ENCODE measurements around the gene PLEKHM3. TPM values are rescaled to one million over a fixed set of nuclear protein-coding genes. Genes with fewer than 3 reads are reported as not detected.

The PLEKHM3 gene
- total RNA-seq, 4 donors from 2014 or later, result 5.6 to 8.8 (median 6.8) TPM

DNA sequence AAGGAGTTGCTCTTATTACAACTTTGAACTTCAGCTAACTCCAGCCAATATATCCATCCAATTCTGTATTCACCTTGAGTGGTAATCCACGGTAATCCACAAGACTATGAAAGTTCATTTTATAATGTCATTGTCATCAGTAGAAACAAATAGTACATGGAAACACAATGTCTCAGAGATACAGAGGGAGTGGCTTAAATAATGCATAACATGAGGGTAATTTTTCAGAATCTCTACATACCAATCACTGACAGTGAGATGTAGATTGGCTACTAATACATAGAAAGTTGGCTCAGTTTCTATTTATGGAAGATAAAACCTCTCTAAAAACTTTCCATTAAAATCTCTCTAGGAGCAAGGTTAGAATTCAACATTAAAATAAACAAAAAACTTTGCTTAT, 93.2 kb downstream of the PLEKHM3 start:
- intact Hi-C loops (cut with DNase I; ENCODE audit: low total_unique reads) (no loop called here), in situ Hi-C loops (cut with MboI; ENCODE audit: low sequenced_read_pairs in 4 of 4) (no loop called here)
- no peak overlapping the region for H3K27ac ChIP-seq
- TF ChIP-seq CTCF (IDR thresholded peaks at IDR 0.05 in 4 of 5, conservative IDR thresholded peaks at IDR 0.05 in 1 of 5), result no peak
- no peaks in the 10 kb centered on the region for H3K9me3 ChIP-seq
- peaks cover 0 to 3% of the 10 kb centered on the region in 2 donors for H3K4me1 ChIP-seq
- H3K4me3 ChIP-seq, result no peak overlapping the region
- H3K36me3 ChIP-seq, result peaks cover 0 to 5% of the 10 kb centered on the region in 2 donors
- DNase-seq (no peak), ATAC-seq (no peak)
- no peaks in the 10 kb centered on the region for H3K27me3 ChIP-seq

DNA sequence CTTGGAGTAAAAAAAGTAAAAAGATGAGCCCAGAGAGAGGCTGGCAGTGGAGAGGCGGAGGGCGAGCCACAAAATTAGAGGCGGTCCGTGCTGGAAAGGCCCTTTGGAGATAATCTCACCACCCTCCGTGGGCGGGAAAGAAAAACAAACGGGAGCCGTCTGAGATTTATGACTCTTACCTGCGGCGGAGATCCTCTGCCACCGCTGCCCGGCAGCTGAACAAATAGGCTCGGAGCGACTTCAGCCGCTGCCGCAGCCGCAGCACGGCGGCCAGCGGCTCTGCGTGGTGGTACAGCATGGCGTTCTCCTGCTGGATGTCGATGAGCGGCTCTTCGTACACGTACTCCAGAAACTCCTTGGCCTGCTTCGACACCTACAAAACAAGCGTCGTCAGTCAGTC, 94.6 kb downstream of the PLEKHM3 start:
- H3K9me3 ChIP-seq, result no peaks in the 10 kb centered on the region
- H3K27me3 ChIP-seq, result no peaks in the 10 kb centered on the region
- DNase-seq (no peak), ATAC-seq (no peak)
- H3K27ac ChIP-seq, result no peak overlapping the region
- H3K36me3 ChIP-seq, result peaks cover 0 to 5% of the 10 kb centered on the region in 2 donors
- no peak for TF ChIP-seq CTCF (IDR thresholded peaks at IDR 0.05 in 4 of 5, conservative IDR thresholded peaks at IDR 0.05 in 1 of 5)
- no peak for TF ChIP-seq POLR2A (IDR thresholded peaks at IDR 0.05)
- intact Hi-C loops (cut with DNase I; ENCODE audit: low total_unique reads) (no loop called here), in situ Hi-C loops (cut with MboI; ENCODE audit: low sequenced_read_pairs in 4 of 4) (no loop called here)
- peaks cover 0 to 3% of the 10 kb centered on the region in 2 donors for H3K4me1 ChIP-seq
- no peak overlapping the region for H3K4me3 ChIP-seq

DNA sequence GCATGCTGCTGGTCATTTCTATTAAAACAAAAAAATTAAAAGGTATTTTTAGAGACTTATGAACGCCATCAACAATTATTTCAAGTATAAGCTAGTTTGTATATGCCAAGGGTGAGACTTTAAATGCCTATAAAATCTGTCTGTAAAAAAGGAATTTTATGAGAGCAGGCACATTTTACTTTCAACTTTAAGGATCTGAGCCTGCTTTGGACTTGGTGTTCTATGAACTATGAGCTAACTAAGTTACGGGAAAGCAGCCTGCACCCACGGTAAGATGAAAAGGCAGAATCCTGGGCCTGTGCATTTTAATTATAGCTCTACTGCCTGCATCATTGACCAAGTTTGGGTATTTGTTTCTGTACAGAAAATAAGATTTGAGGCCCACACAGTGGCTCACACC, 95.4 kb downstream of the PLEKHM3 start:
- DNase-seq, result no peak
- H3K9me3 ChIP-seq, result no peaks in the 10 kb centered on the region
- intact Hi-C loops (cut with DNase I; ENCODE audit: low total_unique reads), result no loop called here
- peaks cover 0 to 3% of the 10 kb centered on the region in 2 donors for H3K4me1 ChIP-seq
- no peak overlapping the region for H3K4me3 ChIP-seq
- peaks cover 0 to 5% of the 10 kb centered on the region in 2 donors for H3K36me3 ChIP-seq
- TF ChIP-seq CTCF (IDR thresholded peaks at IDR 0.05 in 4 of 5, conservative IDR thresholded peaks at IDR 0.05 in 1 of 5), result no peak
- TF ChIP-seq POLR2A (IDR thresholded peaks at IDR 0.05), result no peak
- ATAC-seq, result no peak
- no peaks in the 10 kb centered on the region for H3K27me3 ChIP-seq
- in situ Hi-C loops (cut with MboI; ENCODE audit: low sequenced_read_pairs in 4 of 4), result no loop called here
- H3K27ac ChIP-seq, result no peak overlapping the region

- TF ChIP-seq POLR2A (IDR thresholded peaks at IDR 0.05) (no peak), CTCF (IDR thresholded peaks at IDR 0.05 in 4 of 5, conservative IDR thresholded peaks at IDR 0.05 in 1 of 5) (no peak)
- in situ Hi-C loops (cut with MboI; ENCODE audit: low sequenced_read_pairs in 4 of 4) (no loop called here), intact Hi-C loops (cut with DNase I; ENCODE audit: low total_unique reads) (no loop called here)
- no peak overlapping the region for H3K27ac ChIP-seq
- no peak for DNase-seq
- H3K9me3 ChIP-seq, result no peaks in the 10 kb centered on the region
- no peaks in the 10 kb centered on the region for H3K4me1 ChIP-seq
- no peak for ATAC-seq
- H3K36me3 ChIP-seq, result peaks cover 0 to 5% of the 10 kb centered on the region in 2 donors
- no peaks in the 10 kb centered on the region for H3K27me3 ChIP-seq
- no peak overlapping the region for H3K4me3 ChIP-seq
Observed at GRCh38 chr2:207928079-207928478, 97.2 kb downstream of the PLEKHM3 start.

GRCh38 chr2:207926989-207927300, 98.4 kb downstream of the PLEKHM3 start:
- no peak overlapping the region for H3K4me3 ChIP-seq
- peaks cover 0 to 5% of the 10 kb centered on the region in 2 donors for H3K36me3 ChIP-seq
- no peaks in the 10 kb centered on the region for H3K4me1 ChIP-seq
- H3K27me3 ChIP-seq, result no peaks in the 10 kb centered on the region
- no peak overlapping the region for H3K27ac ChIP-seq
- intact Hi-C loops (cut with DNase I; ENCODE audit: low total_unique reads), result no loop called here
- no peaks in the 10 kb centered on the region for H3K9me3 ChIP-seq
- TF ChIP-seq POLR2A (IDR thresholded peaks at IDR 0.05), result no peak
- ATAC-seq (no peak), DNase-seq (no peak)
- in situ Hi-C loops (cut with MboI; ENCODE audit: low sequenced_read_pairs in 4 of 4), result no loop called here

All from gastrocnemius medialis (tissue), 4 donors.